Measurements from ENCODE around the gene FTO. TPM values are rescaled to one million over a fixed set of nuclear protein-coding genes. Genes with fewer than 3 reads are reported as not detected.

The FTO gene
- total RNA-seq, 2 experiments from 2014 or later = 48.6 to 53.2 TPM

DNA sequence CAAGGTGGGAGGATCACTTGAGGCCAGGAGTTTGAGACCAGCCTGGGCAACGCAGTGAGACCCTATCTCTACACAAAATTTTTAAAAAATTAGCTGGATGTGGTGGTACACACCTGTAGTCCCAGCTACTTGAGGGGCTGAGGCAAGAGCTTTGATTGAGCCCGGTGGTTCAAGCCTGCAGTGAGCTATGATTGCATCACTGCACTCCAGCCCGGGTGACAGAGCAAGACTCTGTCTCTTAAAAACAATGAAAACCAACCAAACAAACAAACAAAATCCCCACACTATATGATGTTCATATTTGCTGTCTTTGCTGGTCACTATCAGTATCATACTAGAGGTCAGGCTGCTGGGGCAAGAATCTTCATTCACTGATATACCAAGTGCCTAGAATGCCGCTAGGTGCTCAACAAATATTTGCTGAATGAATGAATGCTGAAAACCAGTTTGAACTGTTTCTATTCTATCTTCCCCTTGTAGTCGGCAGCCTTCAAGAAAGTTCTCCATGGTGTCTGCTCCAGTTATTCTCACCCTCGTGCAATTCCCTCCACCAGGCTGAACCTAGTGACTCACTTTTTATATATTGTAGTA lies 455.6 kb downstream of the FTO start:
- ATAC-seq = no peak
- no peaks in the 10 kb centered on the region for H3K36me3 Mint-ChIP-seq (ENCODE audit: low read depth)
- H3K9me3 Mint-ChIP-seq = no peaks in the 10 kb centered on the region
- CTCF ChIA-PET = interaction anchor here (0.9 kb wide), 1 partner anchor 10 kb away, joined by 3 read pairs; no protein-coding TSS in a partner anchor
- no peak overlapping the region for H3K27ac Mint-ChIP-seq
- DNase-seq = no peak
- H3K4me3 Mint-ChIP-seq = no peak overlapping the region
- TF ChIP-seq, protein P1, sequence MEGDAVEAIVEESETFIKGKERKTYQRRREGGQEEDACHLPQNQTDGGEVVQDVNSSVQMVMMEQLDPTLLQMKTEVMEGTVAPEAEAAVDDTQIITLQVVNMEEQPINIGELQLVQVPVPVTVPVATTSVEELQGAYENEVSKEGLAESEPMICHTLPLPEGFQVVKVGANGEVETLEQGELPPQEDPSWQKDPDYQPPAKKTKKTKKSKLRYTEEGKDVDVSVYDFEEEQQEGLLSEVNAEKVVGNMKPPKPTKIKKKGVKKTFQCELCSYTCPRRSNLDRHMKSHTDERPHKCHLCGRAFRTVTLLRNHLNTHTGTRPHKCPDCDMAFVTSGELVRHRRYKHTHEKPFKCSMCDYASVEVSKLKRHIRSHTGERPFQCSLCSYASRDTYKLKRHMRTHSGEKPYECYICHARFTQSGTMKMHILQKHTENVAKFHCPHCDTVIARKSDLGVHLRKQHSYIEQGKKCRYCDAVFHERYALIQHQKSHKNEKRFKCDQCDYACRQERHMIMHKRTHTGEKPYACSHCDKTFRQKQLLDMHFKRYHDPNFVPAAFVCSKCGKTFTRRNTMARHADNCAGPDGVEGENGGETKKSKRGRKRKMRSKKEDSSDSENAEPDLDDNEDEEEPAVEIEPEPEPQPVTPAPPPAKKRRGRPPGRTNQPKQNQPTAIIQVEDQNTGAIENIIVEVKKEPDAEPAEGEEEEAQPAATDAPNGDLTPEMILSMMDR (IDR thresholded peaks at IDR 0.05) = no peak
- H3K27me3 Mint-ChIP-seq = peaks cover 4% of the 10 kb centered on the region
- no peaks in the 10 kb centered on the region for H3K4me1 Mint-ChIP-seq (ENCODE audit: low read depth)
- intact Hi-C loops (cut with micrococcal nuclease) = no loop called here
- POLR2A ChIA-PET = no interaction called here

DNA sequence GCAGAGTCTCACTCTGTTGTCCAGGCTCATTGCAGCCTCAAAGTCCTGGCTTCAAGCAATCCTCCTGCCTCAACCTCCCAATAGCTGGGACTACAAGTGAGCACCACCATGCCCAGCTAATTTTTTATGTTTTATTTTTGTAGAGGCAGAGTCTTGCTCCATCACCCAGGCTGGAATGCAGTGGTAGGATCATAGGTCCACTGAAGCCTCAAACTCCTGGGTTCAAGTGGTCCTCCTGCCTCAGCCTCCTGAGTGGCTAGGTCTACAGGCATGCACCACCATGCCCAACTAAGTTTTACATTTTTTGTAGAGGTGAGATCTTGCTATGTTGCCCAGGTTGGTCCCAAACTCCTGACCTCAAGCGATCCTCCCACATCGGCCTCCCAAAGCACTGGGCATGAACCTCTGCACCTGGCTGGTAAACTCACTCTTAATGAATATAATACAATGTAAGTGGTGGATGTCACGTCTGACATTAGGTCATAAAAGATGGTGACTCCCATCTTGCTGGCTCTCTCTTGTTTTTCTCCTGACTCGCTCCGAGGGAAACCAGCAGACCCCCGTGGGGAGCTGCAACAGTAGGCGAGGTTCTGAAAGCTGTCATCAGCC lies 456.4 kb downstream of the FTO start:
- Mint-ChIP-seq H3K27ac (no peak overlapping the region), H3K4me3 (no peak overlapping the region), H3K27me3 (peaks cover 6% of the 10 kb centered on the region), H3K36me3 (ENCODE audit: low read depth) (no peaks in the 10 kb centered on the region), H3K9me3 (no peaks in the 10 kb centered on the region), H3K4me1 (ENCODE audit: low read depth) (no peaks in the 10 kb centered on the region)
- no peak for DNase-seq
- intact Hi-C loops (cut with micrococcal nuclease) = no loop called here
- TF ChIP-seq, protein P1 (IDR thresholded peaks at IDR 0.05) = no peak
- ChIA-PET POLR2A (no interaction called here), CTCF (no interaction called here)
- no peak for ATAC-seq

DNA sequence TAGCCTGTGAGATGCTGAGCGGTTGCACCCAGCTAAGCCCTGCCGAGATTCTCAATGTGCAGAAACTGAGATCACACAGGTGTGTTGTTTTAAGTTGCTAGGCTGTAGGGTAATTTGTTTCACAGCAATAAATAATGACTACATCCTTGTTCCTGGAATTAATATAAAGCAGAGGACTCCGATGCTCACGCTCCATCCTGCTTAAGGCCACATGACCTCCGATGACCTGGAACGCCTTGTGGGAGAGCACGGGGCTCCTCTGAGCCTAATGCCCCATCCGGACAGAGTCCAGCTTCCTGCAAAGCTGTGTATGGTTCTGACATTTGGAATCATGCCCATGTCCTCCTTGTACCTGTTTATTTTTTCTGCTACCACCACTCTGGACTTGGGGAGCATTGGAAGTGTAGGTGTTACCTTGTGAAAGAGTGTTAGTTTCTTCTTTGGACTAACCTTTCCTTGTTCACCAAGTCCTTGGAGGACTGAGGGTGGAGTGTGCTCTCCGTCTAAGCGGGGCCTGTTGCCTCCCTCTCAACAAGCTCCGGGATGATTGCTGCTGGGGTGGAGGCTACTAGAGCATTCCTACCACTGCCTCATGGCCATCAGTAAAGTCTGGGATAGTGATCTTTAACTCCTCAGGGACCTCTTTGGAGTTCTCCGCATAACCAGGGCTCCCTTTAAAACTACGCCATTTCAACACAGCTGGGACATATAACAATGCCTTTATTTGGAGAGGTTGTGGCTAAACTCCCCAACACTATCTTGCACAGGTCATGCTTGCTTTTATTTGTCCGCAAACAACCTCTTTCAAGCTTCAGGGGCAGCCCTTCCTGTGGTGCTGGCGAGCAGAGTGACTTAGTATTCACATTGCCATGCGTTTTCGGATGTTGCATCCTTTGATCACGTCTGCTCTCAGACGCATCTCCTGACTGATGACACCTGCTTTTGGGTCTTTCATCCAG lies 457.3 kb downstream of the FTO start:
- CTCF ChIA-PET = no interaction called here
- POLR2A ChIA-PET = no interaction called here

DNA sequence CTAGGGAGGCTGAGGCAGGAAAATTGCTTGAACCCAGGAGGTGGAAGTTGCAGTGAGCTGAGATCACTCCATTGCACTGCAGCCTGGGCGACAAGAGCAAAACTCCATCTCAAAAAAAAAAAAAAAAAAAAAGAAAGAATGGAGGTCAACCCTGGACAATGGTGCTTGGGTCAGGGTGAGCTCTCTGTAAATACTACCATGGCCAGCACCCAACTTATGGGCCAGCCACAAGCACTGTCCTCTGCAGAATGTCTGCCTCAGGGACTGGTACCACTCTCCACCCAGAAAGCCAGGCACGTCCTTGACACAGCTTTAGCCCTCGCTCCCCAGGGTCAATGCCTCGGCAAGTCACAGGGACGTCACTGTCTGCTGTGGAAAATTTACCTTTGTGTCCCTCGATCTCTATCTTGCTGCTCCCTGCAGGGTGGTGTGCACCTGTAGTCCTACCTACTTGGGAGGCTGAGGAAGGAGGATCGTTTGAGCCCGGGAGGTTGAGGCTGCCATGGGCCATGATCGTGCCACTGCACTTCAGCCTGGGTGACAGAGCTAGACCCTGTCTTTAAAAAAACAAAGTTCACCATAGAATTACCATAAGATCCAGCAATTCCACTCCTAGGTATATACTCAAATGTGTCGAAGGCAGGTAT lies 459.4 kb downstream of the FTO start:
- ChIA-PET POLR2A (no interaction called here), CTCF (no interaction called here)
- no peak overlapping the region for H3K4me3 Mint-ChIP-seq
- ATAC-seq (no peak), DNase-seq (no peak)
- no peaks in the 10 kb centered on the region for H3K36me3 Mint-ChIP-seq (ENCODE audit: low read depth)
- no peak overlapping the region for H3K27ac Mint-ChIP-seq
- no peaks in the 10 kb centered on the region for H3K4me1 Mint-ChIP-seq (ENCODE audit: low read depth)
- H3K27me3 Mint-ChIP-seq = peaks cover 6% of the 10 kb centered on the region
- intact Hi-C loops (cut with micrococcal nuclease) = no loop called here
- TF ChIP-seq, protein P1 (IDR thresholded peaks at IDR 0.05) = no peak
- H3K9me3 Mint-ChIP-seq = no peaks in the 10 kb centered on the region

More for the DNA sequence above, 457.3 kb downstream of the FTO start:
- Mint-ChIP-seq H3K27ac (no peak overlapping the region), H3K4me3 (no peak overlapping the region), H3K27me3 (peaks cover 6% of the 10 kb centered on the region), H3K4me1 (ENCODE audit: low read depth) (no peaks in the 10 kb centered on the region), H3K36me3 (ENCODE audit: low read depth) (no peaks in the 10 kb centered on the region), H3K9me3 (no peaks in the 10 kb centered on the region)
- no peak for DNase-seq
- no peak for ATAC-seq
- intact Hi-C loops (cut with micrococcal nuclease) = no loop called here
- TF ChIP-seq, protein P1 (IDR thresholded peaks at IDR 0.05) = no peak

Data from activated CD8-positive, alpha-beta T cell treated with anti-CD3 and anti-CD28 coated beads for 36 hours (primary cell).